GM12875 (cell line): ENCODE measurements around the gene DEFB131B.
"Not testable (repeated sequence)": the region's sequence is repeated elsewhere in the genome, so short reads cannot be mapped to it uniquely, and the experiment has no call there.

Source experiments
- H3K4me3 ChIP-seq: one replicate; pipeline ENCODE4 v1.5.1; 2011; ENCODE audit warnings: low read depth, low read length, control low read depth
- TF ChIP-seq, protein P1 (sequence below): IDR thresholded peaks from 2 replicates; pipeline ENCODE4 v1.5.1; 2011; ENCODE audit warnings: low read depth, mild to moderate bottlenecking, control low read depth, inconsistent platforms, low read length, moderate library complexity, borderline replicate concordance; ENCODE audit not compliant: insufficient read depth

DEFB131B gene

DNA sequence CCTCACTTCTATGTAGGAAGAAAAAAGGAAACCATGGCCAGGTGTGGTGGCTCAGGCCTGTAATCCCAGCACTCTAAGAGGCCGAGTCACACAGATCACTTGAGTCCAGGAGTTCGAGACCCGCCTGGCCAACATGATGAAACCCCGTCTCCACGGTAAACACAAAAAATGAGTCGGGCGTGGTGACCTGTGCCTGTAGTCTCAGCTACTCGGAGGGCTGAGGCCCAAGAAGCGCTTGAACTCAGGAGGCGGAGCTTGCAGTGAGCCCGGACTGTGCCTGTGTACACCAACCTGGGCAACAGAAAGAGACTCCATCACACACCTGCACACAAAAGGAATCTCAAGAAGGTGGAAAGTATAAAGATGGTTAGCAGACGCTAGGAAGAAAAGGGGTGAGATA is 17.7 kb downstream of the DEFB131B start:
- H3K4me3 ChIP-seq, result no peak overlapping the region
- TF ChIP-seq, protein P1, sequence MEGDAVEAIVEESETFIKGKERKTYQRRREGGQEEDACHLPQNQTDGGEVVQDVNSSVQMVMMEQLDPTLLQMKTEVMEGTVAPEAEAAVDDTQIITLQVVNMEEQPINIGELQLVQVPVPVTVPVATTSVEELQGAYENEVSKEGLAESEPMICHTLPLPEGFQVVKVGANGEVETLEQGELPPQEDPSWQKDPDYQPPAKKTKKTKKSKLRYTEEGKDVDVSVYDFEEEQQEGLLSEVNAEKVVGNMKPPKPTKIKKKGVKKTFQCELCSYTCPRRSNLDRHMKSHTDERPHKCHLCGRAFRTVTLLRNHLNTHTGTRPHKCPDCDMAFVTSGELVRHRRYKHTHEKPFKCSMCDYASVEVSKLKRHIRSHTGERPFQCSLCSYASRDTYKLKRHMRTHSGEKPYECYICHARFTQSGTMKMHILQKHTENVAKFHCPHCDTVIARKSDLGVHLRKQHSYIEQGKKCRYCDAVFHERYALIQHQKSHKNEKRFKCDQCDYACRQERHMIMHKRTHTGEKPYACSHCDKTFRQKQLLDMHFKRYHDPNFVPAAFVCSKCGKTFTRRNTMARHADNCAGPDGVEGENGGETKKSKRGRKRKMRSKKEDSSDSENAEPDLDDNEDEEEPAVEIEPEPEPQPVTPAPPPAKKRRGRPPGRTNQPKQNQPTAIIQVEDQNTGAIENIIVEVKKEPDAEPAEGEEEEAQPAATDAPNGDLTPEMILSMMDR, result no peak

- not testable (repeated sequence) for H3K4me3 ChIP-seq
These were observed 22.9 kb downstream of the DEFB131B start for GRCh38 chr11:71901137-71901536.

DNA sequence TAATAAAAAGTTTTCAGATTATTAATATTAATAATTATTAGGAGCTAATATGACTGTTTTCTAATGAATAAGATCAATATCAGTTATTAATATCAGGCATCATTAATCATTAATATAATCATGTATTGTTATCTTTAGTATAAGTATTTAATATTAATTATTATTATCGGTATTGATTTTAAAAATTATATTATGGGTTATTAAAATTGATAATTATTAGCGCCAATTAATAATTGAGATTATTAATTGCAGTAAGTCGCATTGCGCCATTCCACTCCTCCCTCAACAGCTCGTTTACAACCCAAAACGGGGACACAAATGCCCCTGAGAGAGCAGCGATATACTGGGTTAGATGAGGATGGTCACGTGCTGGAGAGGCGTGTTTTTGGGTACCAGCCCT is 30.0 kb downstream of the DEFB131B start:
- TF ChIP-seq, protein P1, result no peak

GRCh38 chr11:71910775-71911174 is 32.5 kb downstream of the DEFB131B start:
- H3K4me3 ChIP-seq, result not testable (repeated sequence)

More for the DNA sequence above, 30.0 kb downstream of the DEFB131B start:
- no peak overlapping the region for H3K4me3 ChIP-seq

DNA sequence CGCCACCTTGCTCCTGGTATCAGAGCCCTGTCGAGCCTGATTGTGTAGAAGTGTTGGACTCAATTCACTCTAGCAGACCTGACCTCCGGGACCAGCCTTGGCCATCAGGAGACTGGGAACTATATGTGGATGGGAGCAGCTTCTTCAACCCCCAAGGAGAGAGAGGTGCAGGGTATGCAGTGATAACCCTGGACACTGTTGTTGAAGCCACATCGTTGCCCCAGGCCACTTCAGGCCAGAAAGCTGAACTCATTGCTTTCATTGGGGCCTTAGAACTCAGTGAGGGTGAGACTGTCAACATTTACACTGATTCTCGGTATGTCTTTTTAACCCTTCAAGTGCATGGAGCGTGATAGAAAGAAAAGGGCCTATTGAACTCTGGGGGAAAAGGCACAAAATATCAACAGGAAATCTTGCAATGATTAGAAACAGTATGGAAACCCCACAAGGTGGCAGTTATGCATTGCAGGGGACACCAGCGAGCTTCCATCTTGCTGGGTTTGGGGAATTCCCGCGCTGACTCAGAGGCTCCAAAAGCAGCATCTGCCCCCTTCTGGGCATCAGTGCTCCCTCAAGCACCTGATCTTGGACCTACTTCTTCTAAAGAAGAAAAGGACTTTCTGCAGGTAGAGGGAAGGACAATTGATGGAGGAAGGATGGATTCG is 33.2 kb downstream of the DEFB131B start:
- H3K4me3 ChIP-seq, result not testable (repeated sequence)
- TF ChIP-seq, protein P1, result peak; percentile 21; the same call in 1 of the 2 replicates

DNA sequence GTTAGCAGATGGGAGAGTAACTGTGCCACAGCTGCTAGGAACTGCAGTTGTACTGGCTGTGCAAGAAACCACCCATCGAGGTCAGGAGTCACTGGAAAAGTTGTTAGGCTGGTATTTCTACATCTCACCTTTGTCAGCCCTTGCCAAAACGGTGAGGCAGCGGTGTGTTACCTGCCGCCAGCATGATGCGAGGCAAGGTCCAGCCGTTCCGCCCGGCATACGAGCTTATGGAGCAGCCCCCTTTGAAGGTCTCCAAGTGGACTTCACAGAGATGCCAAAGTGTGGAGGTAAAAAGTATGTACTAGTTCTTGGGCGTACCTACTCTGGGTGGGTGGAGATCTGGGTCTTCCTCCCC is 33.7 kb downstream of the DEFB131B start:
- not testable (repeated sequence) for H3K4me3 ChIP-seq

- TF ChIP-seq, protein P1, result no peak
- H3K4me3 ChIP-seq, result no peak overlapping the region
These were observed 35.7 kb downstream of the DEFB131B start for GRCh38 chr11:71913756-71914526.

DNA sequence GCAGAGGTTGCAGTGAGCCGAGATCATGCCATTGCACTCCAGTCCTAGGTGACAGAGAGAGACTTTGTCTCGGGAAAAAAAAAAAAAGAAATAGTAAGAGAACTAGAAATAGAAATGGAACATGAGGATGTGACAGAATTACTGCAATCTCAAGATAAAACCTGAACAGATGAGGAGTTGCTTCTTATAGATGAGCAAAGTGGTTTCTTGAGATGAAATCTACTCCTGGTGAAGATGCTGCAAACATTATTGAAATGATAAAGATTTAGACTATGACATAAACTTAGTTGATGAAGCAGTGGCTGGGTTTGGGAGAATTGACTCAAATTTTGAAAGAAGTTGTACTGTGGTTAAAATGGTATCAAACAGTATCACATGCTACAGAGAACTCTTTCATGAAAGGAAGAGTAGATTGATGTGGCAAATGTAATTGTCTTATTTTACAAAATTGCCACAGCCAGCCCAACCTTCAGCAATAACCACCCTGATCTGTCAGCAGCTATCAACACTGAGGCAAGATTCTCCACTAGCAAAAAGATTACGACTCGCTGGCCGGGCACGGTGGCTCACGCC is 36.5 kb downstream of the DEFB131B start:
- TF ChIP-seq, protein P1, result no peak
- no peak overlapping the region for H3K4me3 ChIP-seq
